GM21381 (cell line): ENCODE results near the gene EXOC4.

Source experiments
- ATAC-seq: cut with Tn5 transposase; IDR thresholded peaks from one replicate; pipeline ENCODE4 v1.9.1; 2021; ENCODE audit warnings: mild to moderate bottlenecking, moderate library complexity; ENCODE audit not compliant: unreplicated experiment

Gene EXOC4

DNA sequence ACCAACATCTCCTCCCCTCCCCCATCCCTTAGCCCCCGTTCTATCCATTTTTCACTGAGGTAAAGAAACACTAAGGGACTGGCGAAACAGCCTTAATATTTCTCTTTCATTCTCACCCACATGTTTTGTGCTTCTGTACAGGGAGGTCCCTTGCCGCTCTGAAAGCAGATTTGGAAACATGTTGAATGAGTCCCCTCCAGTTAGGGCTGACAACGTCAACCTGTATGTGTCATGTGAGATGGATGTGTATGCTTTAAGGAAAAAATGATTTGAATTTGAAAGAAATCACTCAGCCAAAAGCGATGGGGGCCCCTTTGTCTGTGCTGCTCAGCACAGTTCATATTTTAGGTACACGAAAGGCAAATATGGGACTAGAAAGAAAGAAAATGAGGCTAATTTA lies 560.0 kb downstream of the EXOC4 start:
- no peak for ATAC-seq

DNA sequence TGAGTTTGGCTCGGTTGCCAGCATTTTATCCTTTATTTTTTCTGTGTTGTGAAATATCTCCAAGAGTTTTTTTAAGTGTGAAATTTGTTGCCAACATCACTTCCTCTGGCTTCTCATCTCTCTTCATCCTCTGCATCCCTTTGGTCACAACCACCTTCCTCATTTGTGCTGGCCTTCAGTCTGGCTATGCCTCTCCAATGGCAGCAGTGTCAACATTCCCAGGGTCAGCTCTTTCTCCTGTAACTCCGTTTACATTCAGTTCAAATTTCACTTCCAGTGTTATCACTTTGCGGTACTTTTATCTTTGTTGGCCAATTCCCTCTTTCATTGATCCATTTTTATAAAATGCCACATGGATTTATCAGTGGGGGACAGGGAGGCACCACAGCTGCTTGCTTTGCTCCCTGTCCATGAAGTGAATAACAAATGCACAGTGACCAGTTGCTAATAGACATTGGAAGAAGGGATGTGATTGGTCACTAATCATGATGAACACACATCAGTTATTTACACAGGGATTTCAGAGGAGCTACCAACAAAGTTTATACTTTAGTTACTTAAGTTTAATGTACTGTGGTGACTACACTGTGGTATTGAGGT lies 562.8 kb downstream of the EXOC4 start:
- no peak for ATAC-seq

DNA sequence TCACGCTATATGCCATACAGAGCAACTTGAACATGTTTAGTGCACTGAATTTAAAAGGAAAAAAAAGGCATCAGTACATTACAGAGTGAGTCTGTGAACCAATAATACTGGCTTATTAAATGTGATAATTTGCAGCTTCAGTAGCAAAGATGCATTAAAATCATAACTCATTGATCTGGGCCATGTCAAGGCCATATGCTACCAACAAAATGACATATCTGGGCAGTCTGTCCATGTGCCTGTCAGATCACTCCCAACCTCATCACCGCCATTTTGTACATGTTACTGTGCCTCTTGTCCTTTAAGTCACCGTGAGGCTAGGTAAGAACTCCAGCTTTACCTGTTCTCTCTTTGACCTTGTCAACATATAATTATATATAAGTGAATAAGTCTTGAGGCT lies 566.8 kb downstream of the EXOC4 start:
- ATAC-seq: no peak

DNA sequence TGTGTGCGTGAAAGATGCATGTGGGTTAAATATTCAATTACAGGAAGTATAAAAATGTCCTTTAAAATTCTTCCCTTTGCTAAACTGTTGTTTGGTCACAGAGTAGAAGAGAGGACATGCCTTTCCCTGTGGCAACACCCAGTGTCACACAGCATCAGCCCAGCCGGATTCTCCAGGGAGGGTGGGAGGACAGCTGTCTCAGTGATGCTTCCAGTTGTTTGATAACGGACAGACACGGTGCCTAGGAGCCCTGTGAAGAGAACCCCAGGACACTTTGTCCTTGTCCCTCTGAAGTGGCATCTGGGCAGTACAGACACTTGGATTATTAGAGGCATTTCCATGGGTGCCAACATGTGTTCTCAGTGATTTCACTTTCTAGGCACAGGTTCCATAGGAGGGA lies 567.7 kb downstream of the EXOC4 start:
- ATAC-seq: no peak

DNA sequence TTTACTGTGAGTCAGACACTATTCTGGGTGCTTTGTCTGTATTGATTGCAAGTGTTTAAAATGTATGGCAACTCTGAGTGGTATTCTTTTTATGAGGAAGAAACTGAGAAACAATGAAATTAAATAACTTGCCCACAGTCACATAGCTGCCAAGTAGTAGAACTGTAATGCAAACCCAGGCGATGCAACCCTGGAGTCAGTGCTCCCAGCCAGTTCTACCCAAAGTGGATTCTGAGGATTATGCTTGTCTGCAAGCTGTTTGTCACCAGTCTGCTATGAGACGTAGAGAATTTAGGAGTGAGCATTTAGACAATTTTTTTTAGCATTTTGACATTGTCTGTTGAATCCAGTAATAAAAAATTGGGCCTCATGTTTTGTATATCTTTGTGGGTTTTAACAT lies 568.3 kb downstream of the EXOC4 start:
- no peak for ATAC-seq

DNA sequence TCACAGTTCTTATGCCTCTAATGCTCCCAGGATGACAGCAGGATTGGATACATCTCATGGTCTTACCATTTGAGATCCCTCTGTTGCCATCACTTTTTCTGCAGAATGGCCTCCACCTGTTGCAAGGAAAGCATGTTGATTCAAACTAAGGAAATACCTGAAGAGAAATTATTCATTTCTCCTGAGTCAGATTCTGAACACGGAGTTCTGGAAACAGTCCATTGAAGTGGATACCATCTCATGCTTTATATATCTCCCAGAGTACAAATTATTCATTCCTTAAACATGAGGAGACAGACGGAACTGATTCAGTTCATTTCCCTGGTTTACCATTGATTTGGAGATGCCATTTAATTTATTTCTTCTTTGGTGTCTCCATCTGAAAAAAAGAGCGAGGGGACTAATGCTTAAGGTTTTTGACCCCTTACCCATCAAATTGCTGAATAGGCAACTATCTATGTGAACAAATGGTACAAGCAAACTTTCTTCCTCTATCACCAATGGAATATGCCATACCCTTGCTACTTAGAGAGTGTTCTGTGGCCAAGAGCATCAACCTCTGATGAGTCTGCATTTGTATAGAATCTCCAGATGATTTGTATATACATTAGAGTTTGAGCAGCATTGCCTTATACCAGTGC lies 569.2 kb downstream of the EXOC4 start:
- no peak for ATAC-seq

DNA sequence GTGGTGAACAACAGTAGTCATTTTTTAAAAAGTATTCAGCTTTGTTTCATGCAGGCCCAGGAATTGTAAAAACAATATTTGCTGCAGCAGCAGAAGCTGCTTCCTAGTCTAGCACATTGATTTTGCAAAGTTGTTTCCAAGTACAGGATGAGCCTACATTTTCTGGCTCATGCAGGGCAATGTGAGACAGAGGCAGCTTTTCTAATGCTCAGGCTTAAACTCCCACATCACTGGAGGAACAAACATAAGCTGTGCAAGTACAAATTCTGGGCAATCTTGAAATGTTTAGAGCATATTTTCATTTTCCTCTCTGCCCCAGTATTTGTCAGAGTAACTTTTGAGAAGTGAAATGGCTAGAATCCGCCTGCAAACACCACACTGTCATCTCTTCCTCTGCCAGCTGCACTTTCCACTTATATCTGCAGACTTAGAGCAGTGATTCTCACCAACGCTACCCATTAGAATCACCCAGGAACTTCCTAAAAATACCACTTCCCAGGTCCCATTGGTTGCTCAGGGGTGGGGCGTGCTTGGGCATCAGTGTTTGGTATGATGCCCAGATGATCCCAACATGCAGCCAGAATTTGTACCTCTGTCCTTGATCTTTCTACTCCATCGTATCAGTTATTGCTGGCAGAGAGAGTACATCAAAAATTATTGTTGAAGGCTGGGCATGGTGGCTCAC lies 570.1 kb downstream of the EXOC4 start:
- no peak for ATAC-seq

DNA sequence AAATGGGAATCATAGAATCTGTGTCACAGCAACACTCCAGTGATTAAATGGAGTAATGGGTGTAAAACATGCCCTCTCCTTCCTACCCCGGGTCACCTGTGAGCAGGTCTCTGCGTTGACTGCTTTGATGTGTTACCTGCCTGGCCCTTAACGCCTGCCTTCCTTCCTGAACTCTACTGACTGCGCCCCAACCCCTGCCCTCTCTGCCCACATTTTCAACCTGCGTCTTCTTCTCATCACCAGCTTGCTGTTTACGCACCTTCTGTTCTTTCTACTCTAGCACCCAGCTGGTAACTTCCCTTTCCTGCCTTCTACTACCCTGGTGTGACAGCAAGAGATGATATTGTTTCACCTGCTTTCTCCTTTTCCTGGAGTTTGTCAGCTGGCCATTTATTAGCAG lies 571.3 kb downstream of the EXOC4 start:
- no peak for ATAC-seq

DNA sequence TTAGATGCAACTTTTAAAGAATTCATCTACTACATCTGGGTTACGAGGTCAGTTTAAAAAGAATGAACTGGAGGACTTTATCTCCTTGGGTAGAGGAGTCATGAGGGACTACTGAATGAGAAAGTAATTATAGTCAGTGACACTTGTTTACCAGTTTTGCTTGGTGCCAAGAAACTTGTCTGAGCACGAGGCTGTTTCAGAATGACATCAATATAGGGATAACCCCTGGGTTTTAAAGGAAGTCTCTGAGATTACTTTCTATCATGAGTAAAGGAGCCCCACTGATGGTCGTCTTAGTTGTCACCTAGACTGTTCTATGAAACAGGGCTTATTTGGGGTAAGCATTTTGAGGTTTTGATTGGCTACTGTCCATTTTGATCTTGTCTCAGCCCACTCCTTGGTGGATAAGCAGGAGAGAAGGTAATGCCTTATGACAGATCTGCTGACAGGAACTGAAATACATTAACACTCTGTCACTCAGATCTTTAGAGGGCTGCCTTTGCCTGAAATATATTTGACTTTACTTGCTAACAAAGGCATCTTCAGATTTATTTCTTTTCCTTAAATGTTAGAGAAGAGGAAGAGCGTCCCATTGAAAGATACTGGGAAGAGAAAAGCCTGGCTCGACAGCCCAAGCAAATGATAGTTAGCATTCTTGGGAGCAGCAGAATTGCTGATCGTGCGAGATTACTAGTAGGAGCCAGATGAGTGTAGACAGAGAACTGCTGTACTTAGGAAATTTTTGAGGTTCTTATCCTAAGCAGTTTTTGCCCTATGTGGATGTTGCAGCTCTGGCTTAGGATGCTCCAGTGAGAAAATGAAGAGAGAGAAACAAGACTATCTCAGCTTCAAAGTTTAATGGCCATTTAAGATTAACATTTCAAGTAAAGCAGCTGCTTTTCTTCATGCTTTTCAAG lies 575.1 kb downstream of the EXOC4 start:
- no peak for ATAC-seq

DNA sequence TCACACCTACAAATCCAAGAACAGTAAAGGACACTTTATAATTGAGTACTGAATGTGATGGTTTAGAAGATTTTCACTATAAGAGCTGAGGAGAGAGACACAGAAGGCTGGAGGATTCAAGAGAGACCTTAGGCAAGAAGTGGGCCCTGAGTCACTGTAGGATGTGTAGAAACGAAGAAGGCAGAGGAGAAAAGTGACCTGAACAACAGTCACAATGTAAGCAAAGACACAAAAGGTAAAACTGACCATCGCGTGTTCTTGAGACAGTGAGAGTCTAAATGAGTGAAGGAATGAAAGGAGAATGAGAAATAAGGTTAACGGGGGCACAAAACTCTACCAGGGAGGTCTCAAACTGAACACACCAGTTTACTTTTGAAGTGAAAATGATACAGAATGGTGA lies 576.0 kb downstream of the EXOC4 start:
- ATAC-seq: no peak

DNA sequence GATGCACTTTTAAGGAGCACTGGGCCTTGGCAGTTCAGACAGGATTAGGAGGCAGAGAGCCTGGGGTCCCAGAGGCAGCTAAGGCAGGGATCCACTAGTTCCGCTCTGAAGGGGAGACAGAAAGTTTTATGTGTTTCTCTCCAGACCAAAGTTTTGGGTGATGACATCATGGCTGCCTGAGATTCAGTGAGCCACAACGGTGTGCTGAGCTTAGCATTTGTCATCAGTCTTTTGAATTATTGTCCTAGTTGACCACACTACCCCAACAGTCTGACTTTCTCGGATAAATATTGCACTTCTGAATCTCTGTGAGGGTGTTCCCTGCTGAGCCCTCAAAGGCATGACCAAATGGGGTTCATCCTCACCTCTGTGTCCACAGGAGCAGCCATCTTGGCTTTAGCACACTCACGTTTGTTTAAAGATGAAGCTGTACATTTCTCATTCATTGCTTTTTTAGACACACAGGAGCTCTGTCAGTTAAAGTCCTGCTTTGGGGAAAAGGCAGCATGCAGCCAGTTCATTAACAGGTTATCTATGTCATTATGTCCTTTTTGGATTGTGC lies 576.5 kb downstream of the EXOC4 start:
- ATAC-seq: no peak

DNA sequence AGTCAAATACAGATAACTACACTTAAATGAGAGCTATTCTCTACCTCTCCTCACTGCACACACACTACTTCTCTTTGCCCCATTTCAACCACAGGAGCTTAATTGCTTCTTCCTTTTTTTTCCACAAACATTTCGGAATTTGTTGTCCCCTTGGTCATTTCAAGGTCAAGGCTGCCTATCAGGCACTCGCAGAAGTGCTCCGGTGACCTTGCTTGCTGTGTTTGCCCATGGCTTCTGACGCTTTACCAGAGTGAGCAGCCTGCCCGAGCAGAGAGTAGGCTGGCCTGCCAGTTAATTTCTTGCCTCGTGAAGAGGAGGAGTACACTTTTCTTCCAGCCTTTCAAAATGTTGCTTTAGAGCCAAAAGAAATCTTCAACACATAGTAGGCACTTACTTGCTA lies 577.2 kb downstream of the EXOC4 start:
- no peak for ATAC-seq

DNA sequence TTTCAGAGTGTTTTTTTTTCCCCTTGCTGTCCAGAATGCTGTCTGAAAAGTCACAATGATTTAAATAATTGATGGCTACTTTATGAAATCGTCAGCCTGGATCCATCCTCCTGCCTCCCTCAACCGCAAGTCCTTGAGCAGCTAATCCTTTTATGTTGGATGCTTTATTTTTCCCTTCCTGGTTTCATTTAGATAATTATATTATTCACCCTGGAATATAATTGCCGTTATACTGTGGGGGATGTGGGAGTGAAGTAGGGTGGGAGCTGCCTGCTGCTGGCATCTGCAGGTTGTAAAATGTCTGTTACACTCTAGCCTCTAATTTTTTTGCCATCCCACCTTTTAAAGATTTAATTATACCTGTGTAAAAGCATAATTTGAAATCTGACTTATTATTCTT lies 583.8 kb downstream of the EXOC4 start:
- no peak for ATAC-seq

DNA sequence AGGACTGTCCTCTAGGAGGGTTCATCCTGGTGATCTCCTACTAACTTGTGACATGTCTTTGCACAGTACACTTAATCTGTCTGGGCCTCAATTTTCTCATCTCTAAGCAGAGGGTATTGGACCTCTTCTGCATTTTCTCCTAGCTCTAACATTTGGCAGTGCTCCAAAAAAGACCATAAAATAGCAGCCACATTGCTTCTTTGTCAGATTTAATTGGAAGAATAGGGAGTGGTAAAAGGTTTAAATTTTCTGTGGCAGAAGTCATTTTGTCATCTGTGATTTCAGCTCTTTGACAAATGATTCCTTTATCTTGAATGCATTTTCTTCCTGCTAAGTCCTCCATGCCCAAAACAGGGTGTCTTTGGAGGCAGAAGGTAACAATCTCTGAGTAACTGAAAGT lies 584.3 kb downstream of the EXOC4 start:
- no peak for ATAC-seq

DNA sequence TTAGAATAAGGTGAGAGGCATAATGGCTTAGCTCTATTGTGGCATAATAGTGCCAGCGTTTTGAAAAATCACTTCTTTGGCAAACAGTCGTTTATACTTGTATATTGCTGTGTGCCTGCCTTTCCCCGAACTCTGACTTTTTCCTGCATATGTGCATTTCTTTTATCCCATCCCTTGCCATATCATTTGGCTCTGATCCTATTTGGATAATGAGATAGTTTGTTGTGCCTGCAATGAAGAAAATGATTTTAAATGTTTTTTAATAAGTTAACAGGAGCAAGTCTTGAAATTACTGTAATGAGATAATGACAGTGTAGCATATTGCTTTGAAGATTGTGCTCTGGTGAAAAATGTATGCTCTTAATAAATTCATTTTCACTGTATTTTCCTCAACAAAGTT lies 586.2 kb downstream of the EXOC4 start:
- no peak for ATAC-seq

DNA sequence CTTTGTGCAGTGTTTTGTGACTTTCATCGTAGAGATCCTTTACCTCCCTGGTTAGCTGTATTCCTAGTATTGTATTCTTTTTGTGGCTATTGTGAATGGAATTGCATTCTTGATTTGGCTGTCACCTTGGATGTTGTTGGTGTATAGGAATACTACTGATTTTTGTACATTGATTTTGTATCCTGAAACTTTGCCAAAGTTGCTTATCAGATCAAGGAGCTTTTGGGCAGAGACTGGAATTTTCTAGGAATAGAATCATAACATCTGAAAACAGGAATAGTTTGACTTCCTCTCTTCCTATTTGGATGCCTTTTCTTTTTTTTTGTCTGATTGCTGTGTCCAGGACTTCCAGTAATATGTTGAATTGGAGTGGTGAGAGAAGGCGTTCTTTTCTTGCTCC lies 590.5 kb downstream of the EXOC4 start:
- no peak for ATAC-seq

DNA sequence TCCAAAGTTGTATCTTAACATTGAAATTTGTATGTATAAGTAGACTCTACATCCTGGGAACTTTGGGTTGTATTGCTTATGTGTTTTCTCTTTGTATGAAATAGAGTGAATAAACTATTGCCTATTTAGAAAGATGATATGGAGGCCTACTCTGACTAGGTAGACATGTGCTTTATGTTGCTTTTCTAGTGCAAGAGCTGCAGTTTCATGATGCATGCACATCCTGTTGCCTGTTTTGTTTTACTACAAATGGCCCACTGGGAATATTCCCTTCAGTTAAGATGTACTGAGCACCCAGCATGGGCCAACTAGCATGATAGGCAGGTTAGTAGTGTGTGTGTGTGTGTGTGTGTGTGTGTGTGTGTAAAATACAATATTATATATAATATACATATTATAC lies 592.1 kb downstream of the EXOC4 start:
- ATAC-seq: no peak

DNA sequence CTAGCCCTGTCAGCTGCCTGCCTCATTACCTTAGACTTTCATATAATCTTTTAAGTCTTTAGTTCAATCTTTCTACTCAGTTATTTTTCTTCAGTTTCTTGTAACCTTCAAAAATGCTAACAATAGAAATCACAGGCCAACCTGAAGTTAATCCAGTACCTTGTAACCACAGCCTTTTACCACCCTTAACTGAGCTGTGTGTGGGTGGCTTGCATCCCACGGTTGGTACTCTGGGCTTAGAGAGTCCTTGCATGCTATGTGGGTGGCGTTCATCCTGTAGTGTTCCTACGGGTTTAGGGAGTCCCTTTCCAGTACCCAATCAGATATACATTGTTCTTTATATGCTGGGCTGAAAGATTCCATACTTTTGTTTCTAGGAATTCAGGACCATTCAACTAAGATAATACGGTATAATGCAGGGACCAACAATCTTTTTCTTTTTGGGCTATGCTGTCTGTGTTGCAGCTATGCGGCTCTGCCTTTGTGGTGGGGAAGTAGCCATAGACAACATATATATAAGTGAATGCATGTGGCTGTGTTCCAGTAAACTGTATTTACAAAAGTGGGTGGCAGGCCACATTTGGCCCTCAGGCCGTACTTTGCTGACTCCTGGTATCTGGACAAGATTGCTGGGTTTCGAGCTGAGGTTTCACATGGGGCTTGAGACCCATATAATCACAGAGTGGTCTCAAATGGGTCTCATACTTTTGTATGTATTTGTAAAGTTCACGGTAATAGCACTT lies 593.5 kb downstream of the EXOC4 start:
- ATAC-seq: no peak

DNA sequence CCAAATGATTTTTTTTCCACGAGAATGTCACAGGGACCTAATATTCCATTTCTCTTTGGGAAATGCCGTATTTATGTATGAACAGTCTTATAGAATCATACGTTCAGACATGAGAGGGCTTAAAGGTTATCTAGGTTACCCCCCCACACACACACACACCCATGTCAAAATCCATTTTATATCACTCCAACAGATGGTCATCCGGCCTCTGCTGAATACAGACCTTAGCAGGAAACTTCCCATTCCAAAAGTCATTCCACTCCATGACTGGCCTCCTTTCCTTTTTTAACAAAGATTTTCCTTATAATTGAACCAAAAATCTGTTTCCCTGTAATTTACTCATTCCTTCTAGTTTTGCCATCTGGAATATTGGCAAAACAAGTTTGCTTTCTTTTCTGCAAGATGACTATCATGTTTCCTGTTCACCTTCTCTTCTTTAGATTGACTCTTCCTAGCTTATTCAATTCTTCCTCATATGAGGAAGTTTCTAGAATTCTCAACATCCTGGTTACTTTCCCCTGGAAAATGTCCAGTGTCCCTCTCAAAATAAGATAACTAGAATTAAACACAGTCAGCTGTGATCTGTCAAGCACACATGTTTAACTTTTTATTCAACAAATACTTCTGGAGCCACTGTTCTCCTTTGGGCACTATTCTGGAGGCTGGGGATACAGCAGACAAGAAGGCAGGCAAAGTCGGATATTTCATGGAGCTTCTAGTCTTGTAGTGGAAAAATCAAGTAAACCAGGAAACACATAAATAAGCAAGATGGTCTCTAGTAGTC lies 597.8 kb downstream of the EXOC4 start:
- no peak for ATAC-seq

DNA sequence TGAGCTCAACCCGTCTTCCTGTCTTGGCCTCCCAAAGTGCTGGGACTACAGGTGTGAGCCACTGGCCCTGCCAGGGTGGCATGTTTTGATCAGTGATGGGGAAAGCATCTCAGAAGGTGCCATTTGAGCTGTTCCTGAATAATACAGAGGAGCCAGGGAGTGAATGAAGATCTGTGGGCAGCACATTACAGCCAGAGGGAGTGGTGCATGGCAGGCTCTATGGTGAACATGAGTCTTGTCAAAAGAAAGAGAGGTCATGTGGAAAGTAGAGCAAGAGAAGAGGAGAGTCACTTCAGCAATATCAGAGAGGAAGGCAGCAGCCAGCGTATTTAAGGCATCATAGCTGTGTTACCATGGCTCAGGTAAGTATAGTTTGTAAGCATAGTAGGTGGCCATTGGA lies 598.5 kb downstream of the EXOC4 start:
- no peak for ATAC-seq
